RPMI8226 (cell line): ENCODE results near the gene RNF32.
A peak's percentile ranks its signal among the peaks of the same experiment; 100 is the strongest.
"Not testable (repeated sequence)": the region's sequence is repeated elsewhere in the genome, so short reads cannot be mapped to it uniquely, and the experiment has no call there.

ENCODE experiments used
- DNase-seq: peaks from one replicate; pipeline ENCODE4 v3.0.0-alpha.2; 2015

Gene RNF32

GRCh38 chr7:156614434-156615264, 25.9 kb upstream of the RNF32 start:
- DNase-seq: no peak

DNA sequence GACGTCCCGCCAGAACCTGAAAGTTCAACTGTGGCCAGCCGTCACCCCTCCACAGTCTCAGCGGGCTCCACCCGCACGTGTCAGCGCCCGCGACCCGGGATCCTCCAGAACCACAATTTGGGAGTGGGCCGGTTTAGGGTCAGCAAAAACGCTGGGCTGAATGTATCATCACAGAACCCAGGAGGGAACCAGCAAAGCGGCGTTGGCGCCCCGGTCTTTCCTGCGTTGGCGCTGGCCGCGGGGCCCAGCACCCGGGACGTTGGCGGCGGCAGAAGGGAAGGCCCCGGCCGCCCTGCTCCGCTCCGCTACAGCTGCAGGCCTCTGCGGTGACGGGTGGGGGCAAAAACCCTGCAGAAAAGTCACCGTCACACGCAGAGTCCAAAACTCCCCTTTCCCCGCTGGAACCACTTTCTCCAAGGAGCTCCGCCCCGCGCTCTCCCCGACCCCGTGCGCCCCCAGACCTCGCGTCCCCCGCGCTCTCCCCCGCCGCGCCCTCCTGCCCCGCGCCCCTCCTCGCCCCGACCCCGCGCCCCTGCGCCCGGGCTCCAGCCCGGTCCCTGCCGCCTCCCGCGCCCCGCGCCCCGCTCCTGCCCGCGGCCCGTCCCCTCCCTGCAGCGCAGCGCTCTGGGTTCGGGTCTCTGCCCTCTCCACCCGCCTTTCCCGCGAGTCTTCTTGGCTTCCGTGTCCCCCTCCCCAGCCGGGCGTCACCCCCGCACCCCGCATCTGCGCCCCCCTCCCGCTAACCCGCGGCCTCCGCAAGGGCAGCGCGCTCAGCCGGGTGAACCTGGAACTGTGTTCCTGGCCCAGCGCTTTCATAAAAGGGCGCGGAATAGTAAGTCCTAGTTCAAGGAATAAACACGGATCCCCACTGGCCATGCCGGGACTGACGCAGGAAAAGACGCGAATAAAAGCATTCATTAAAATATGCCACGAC, 24.0 kb upstream of the RNF32 start:
- DNase-seq: no peak

DNA sequence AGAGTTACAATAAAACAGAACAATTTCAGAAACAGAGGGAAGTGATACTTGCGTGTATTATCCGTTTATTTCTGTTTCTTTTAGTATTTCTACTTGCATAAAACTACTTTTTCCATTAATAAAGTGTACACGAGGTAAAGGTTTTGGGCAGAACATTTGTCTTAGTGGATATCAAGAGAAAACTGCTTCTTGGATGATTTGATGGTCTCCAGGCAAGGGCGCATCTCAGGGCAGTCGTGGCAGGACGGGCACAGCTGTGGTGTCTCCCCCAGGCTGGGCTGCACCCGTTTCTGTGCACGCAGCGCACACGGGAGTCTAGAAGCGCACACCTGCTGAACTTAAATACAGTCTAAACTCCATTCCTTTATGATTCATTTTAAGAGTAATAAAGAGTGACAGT, 23.4 kb upstream of the RNF32 start:
- DNase-seq: no peak

DNA sequence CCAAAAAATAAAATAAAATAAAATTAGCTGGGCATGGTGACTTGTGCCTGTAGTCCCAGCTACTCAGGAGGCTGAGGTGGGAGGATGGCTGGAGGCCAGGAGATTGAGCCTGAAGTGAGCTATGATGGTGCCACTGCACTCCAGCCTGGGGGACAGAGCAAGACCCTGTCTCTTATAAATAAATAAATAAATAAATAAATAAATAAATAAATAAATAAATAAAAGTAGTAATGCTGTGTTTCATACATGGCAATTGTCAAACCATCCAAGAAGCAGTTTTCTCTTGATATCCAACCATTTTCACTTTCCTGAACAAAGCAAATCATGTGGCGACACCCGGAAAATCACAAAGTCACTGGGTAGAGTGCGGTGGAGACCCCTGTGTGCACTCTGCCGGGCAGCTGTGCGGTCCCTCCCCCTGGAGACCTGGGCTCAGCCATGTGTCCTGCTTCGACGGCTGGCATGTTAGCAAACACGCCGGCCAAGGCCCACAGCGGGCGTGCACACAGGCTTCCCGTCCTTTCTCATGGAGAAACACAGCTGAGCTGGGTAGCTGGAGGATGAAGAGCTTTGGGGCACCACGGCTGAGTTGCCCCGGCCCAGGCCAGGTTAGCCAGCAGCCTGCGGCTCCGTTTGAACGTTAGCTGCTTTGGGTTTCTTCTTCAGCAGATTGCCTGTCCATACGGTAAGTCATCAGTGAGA, 22.3 kb upstream of the RNF32 start:
- no peak for DNase-seq

GRCh38 chr7:156618780-156619367, 21.7 kb upstream of the RNF32 start:
- DNase-seq: no peak

GRCh38 chr7:156619488-156620290, 20.9 kb upstream of the RNF32 start:
- not testable (repeated sequence) for DNase-seq

GRCh38 chr7:156620291-156620675, 20.3 kb upstream of the RNF32 start:
- no peak for DNase-seq

DNA sequence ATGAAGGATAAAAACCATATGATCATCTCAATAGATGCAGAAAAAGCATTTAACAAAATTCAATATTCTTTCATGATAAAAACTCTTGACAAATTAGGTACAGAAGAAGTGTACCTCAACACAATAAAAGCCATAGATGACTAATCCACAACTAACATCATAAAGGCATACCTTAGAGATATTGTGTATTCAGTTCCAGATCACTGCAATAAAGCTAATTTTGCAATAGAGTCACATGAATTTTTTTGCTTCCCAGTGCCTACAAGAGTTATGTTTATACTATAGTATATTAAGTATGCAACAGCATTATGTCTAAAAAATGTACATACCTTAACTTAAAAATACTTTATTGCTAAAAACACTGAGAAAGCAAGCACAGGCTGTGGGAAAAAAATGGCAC, 18.9 kb upstream of the RNF32 start:
- no peak for DNase-seq

- DNase-seq: no peak
Measured at GRCh38 chr7:156625580-156625979, 15.0 kb upstream of the RNF32 start.

DNA sequence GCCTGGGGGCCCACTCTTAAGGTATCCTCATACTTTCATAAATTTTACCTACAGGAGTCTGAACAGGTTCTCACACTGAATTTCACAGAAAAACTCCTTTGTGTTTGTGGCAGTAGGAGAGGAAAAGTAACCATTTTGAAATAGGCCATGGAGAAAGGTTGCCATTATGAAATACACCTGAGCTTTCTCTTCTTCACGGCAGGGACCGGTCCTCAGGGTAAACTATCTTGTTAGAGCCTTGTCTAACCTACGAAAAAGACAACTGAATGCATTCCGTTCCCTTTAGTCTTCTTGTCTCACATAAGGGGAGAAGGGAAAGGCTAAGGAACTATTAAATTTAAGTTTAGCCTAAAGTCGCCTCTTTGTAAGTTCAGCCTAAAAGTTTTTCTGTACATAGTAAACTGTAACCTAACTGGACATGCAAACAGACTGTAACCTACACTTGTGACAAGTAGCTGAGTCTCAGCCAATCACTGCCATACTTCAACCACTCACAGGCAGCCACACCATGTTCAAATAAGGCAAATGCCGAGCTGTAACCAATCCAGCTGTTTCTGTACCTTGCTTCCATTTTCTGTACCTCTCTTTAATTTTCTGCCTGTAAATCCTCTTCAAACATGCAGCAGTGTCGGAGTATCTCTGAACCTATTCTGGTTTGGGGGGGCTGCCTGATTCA, 14.2 kb upstream of the RNF32 start:
- DNase-seq: no peak

GRCh38 chr7:156628562-156628961, 12.0 kb upstream of the RNF32 start:
- no peak for DNase-seq

GRCh38 chr7:156629873-156630272, 10.7 kb upstream of the RNF32 start:
- no peak for DNase-seq

GRCh38 chr7:156634117-156634516, 6.5 kb upstream of the RNF32 start:
- no peak for DNase-seq

GRCh38 chr7:156635529-156636385, 4.8 kb upstream of the RNF32 start:
- DNase-seq: no peak

DNA sequence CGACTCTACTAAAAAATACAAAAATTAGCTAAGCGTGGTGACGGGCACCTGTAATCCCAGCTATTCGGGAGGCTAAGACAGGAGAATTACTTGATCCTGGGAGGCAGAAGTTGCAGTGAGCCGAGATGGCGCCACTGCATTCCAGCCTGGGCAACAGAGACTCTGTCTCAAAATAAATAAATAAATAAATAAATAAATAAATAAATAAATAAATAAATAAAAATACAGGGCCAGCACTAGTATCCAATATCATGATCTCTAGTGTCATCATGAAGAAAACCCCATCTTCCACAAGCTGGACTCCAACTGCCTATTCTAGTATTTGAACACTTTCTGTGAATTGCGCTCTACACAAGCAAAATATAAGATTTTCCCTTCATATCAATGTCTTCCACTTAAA, 3.5 kb upstream of the RNF32 start:
- not testable (repeated sequence) for DNase-seq

DNA sequence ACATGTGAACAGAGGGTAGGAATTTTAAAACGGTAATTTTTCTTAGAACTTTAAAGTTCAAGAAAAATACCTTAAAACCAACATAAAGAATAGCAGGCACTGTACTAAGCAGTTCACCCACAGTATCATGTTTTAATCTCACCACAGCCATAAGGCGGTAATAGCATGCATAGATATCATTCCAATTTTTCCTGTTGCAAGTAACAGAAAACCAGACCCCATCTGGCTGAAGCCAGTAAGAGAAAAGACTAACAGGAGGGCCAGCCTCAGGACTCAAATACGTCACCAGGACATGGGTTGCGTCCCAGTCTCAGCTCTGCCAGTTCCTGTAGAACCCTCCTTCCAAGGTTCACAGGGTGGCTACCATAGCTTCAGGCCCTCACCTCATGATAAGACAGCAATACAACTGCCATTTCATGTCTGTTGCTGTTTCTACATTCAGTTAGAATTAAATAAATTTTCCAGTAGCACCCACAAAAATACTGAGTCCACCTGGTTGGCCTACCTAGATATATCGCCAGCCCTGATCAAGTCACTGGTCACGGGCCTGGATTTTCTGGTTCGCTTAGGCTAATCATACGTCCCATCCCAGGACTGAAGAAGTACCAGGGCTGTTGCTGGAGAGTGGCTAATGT, 2.0 kb upstream of the RNF32 start:
- no peak for DNase-seq

- DNase-seq: peak; percentile 18
Measured at GRCh38 chr7:156639426-156640256, 933 bp upstream of the RNF32 start.

GRCh38 chr7:156640949-156641485, 443 bp downstream of the RNF32 start:
- peak; percentile 66 for DNase-seq
